Cardiac muscle cell (in vitro differentiated cells and primary cell): ENCODE results near the gene NRXN2. TPM values are rescaled to one million over a fixed set of nuclear protein-coding genes. Genes with fewer than 3 reads are reported as not detected.

ENCODE experiments used
- DNase-seq, 2 donors: peaks; one replicate each; pipeline versions ENCODE4 v3.0.0 to v3.0.0-alpha.2; 2010 to 2017; ENCODE audit warnings: low read depth in 1 of 2, low spot score in 1 of 2
- H3K27ac ChIP-seq: fragments of 200-600 bp; sonication (generic); 2 replicates; pipeline ENCODE4 v1.5.1; 2016
- H3K27me3 ChIP-seq: fragments of 200-600 bp; sonication (generic); 2 replicates; pipeline ENCODE4 v1.6.0; 2016; ENCODE audit warnings: control low read depth
- H3K36me3 ChIP-seq: fragments of 200-600 bp; sonication (generic); 2 replicates; pipeline ENCODE4 v1.5.1; 2016; ENCODE audit warnings: control low read depth
- H3K4me1 ChIP-seq: fragments of 200-600 bp; sonication (generic); 2 replicates; pipeline ENCODE4 v1.8.1; 2017; ENCODE audit warnings: low read depth, mild to moderate bottlenecking, mixed run types
- H3K4me3 ChIP-seq: fragments of 200-600 bp; sonication (generic); 2 replicates; pipeline ENCODE4 v1.5.1; 2016; ENCODE audit warnings: mild to moderate bottlenecking
- H3K9me3 ChIP-seq: fragments of 200-600 bp; sonication (generic); 2 replicates; pipeline ENCODE4 v1.5.1; 2017; ENCODE audit warnings: low read depth, mild to moderate bottlenecking, control low read depth
- polyA plus RNA-seq: library from polyadenylated mRNA; unstranded; fragments of >200 nt; fragmentation: Nextera tagmentation; extraction: Ambion mirVana; gene quantifications from 2 replicates; pipeline ENCODE4 v1.2.1, GENCODE V29; 2016
- total RNA-seq: library from RNA; depleted of rRNA; stranded (reverse); fragments of >200 nt; gene quantifications from 2 replicates; pipeline ENCODE4 v1.2.3, GENCODE V29; 2016
- TF ChIP-seq, protein P1 (sequence below): IDR thresholded peaks from 2 replicates; pipeline ENCODE4 v1.5.1; 2012; ENCODE audit warnings: low read depth, mild to moderate bottlenecking, low read length

Gene NRXN2
- total and polyA plus RNA-seq, 2 experiments from 2014 or later, result 1.2 to 1.3 TPM

DNA sequence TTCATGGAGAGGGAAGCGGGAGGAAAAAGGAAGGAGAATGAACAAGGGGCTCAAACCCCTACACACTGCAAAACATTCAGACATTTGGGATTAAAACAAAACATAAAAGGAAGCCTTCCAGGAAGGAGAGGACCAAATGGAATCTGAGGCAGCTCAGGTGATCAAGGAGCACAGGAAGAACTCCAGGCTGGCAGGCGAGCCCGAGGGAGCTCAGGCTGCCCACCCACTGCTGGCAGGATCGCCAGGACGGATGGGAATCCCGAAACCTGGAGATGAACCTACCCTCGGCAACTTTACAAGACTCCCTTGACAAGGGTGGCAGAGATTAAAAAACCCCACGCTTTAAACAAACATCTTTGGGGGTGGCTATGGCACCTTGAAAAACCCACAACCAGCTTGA lies 41.8 kb upstream of the NRXN2 start:
- H3K9me3 ChIP-seq, result no peaks in the 10 kb centered on the region
- H3K27ac ChIP-seq, result peak overlapping the region; percentile 90
- H3K4me1 ChIP-seq, result peaks cover 44% of the 10 kb centered on the region
- TF ChIP-seq, protein P1, sequence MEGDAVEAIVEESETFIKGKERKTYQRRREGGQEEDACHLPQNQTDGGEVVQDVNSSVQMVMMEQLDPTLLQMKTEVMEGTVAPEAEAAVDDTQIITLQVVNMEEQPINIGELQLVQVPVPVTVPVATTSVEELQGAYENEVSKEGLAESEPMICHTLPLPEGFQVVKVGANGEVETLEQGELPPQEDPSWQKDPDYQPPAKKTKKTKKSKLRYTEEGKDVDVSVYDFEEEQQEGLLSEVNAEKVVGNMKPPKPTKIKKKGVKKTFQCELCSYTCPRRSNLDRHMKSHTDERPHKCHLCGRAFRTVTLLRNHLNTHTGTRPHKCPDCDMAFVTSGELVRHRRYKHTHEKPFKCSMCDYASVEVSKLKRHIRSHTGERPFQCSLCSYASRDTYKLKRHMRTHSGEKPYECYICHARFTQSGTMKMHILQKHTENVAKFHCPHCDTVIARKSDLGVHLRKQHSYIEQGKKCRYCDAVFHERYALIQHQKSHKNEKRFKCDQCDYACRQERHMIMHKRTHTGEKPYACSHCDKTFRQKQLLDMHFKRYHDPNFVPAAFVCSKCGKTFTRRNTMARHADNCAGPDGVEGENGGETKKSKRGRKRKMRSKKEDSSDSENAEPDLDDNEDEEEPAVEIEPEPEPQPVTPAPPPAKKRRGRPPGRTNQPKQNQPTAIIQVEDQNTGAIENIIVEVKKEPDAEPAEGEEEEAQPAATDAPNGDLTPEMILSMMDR, result no peak
- no peak for DNase-seq
- no peak overlapping the region for H3K4me3 ChIP-seq
- no peaks in the 10 kb centered on the region for H3K27me3 ChIP-seq
- peaks cover 55% of the 10 kb centered on the region for H3K36me3 ChIP-seq

DNA sequence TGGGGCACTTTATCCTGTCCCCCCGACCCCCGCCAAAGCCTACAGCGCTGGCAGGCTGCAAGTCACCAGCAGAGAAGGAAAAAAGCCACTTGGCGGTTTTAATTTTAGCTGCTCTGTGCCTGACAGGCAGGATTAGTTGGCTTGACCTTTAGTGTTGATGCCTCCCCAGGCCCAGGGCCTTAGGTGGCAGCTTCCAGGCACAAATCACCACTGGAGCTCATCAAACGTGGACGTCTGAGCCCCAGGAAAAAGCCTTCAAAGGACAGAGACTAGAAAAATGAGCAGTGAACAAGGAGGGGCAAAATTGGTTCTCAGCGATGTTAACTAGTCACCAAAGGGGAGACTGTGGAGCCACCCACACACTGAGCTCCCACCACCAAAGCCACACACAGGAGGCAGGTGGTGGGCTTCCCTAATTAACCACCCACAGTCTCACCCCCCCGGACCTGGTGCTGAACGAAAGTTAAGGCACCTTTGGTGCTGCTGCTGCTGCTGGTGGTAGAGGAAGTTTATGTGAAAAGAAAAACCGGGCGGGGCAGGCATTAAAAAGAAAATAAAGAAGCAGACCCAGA lies 41.1 kb upstream of the NRXN2 start:
- no peaks in the 10 kb centered on the region for H3K9me3 ChIP-seq
- TF ChIP-seq, protein P1, result no peak
- H3K27me3 ChIP-seq, result no peaks in the 10 kb centered on the region
- peak overlapping the region; percentile 90 for H3K27ac ChIP-seq
- DNase-seq, result peak in 1 of 2 donors; percentile 53
- no peak overlapping the region for H3K4me3 ChIP-seq
- peaks cover 49% of the 10 kb centered on the region for H3K36me3 ChIP-seq
- peaks cover 49% of the 10 kb centered on the region for H3K4me1 ChIP-seq

DNA sequence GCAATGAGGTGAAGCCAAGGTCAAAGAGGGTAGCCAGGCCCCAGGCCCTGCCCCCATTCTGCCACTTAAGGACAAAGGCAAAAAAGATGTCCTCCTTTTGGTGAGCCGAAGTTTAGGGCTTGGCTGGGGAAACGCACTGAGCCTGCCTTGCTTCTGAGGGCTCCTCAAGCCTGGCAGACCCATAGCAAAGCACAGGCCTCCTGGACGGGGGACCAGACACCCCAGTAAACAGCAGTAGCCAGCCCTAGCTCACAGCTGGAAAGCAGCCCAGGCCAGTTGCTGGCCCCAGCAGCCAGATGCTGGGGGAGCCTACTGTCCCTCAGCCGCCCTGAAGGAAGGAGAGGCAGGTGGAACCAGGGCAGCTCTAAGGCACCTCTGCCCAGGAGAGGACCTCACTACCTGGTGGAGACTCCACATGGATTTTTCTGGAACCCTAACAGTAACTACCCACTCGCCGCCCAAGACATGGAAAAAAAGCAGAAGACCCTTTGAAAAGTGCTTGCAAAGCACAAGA lies 40.6 kb upstream of the NRXN2 start:
- H3K4me3 ChIP-seq, result no peak overlapping the region
- H3K27me3 ChIP-seq, result no peaks in the 10 kb centered on the region
- DNase-seq, result peak in 1 of 2 donors; percentile 35
- peak overlapping the region; percentile 90 for H3K27ac ChIP-seq
- TF ChIP-seq, protein P1, result no peak
- H3K36me3 ChIP-seq, result peaks cover 44% of the 10 kb centered on the region
- peaks cover 51% of the 10 kb centered on the region for H3K4me1 ChIP-seq
- H3K9me3 ChIP-seq, result no peaks in the 10 kb centered on the region

DNA sequence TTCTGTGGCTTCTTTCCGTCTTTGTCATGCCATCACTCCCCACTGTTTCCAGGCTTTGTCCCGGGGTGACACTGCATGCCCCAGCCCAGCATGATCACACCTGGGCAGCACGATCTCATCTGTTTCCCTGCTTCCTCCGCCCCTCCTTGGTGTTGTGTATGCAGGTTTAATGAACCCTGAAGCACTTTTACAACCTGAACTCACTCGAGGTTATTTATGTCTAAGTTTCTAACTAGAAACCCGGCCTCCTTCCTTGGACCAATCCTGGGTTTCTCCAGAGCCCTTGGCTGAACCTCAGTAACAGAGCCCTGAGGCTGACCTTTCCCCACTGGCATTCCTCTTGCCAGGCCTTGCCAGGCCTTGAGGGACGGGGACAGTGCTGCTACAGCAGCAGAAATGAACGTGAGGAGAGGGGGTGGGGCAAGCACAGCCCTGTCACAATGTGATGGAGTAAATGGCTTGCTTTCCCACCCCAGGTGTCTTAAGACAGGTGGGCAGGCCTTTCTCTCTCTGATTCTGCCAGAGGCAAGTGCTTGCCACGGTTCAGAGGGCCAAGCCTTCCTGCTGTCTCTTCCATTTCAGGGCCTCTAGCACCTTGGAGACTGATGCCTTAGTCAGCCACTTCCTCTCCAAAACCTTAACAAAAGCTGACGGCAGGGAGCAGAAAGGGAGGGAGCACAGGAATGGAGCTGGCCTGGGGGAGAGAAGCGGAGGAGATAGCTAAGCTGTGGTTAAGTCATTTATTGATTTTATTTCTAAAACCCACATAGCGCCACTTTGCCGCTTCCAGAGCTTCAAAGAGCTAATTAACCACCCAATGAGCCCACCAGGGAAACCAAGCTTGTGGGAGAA lies 39.9 kb upstream of the NRXN2 start:
- no peaks in the 10 kb centered on the region for H3K27me3 ChIP-seq
- peaks cover 54% of the 10 kb centered on the region for H3K4me1 ChIP-seq
- no peak overlapping the region for H3K4me3 ChIP-seq
- peak in 1 of 2 donors; percentile 68 for DNase-seq
- TF ChIP-seq, protein P1, result no peak
- peak overlapping the region; percentile 90 for H3K27ac ChIP-seq
- H3K36me3 ChIP-seq, result peaks cover 37% of the 10 kb centered on the region
- H3K9me3 ChIP-seq, result no peaks in the 10 kb centered on the region

DNA sequence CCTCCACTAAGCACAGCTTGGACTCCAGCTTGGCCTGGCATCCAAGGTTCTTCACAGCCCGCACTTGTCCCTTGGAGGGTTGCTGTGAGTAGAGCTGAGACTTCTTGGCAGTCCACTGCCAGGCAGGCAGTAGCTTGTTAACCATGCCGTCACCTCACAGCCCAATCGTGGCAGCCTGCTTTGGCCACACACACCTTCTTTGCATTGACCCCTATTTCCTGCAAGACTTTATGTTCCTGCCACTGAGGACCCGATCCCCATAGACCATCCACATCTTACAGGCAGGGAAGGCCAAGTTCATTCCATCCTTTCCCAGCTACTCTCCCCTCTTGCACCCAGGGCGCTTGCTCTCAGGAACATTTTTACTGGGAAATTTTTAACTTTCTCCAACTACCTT lies 39.3 kb upstream of the NRXN2 start:
- Histone ChIP-seq H3K36me3 (peaks cover 31% of the 10 kb centered on the region), H3K9me3 (no peaks in the 10 kb centered on the region), H3K27me3 (no peaks in the 10 kb centered on the region), H3K27ac (peak overlapping the region; percentile 90), H3K4me1 (peaks cover 54% of the 10 kb centered on the region), H3K4me3 (no peak overlapping the region)
- TF ChIP-seq, protein P1, result no peak
- no peak for DNase-seq
